Measurements from ENCODE around the gene IRS1.

IRS1 gene

DNA sequence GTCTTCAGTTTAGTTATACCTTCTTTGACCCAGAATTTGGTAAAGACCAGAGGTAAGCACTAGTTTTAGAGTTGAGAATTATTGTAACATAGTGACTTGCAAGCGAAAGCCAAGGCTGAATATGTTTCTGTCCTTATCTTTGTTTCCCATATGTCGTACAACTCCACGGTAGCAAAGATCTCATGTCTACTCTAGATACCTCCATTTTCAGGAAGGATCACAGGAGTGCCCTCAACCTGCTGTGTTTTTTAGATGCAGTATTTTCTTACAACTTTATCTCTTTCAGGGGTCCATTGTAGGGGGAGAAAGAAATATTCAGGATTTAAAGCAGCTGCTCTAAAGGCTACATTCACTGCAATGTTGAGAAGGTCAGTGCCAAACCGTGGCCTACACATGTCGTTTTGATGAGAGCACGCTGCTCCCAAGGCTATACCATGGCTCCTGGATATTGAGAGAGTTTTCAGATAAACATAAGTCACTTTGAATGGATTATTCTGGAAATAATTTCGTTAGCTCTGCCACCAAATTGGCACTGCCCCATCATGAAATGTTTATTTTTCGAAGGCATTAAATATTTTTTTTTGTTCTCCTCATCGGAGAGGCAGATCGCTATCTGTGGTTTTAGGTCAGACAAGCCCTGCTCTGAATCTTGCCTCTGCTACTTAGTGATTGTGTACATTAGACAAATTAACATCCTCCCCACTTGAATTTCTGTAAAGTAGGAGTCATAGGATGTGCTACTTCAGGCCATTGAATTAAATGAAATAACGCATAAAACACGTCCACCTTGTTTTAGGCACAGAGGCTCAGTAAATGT is 38.4 kb upstream of the IRS1 start:
- TF ChIP-seq FOXP2 (optimal IDR thresholded peaks at IDR 0.05; ENCODE audit: borderline replicate concordance, extremely low read depth, extremely low read length, insufficient read depth), result no peak
- no peak for TF ChIP-seq TAF1 (IDR thresholded peaks at IDR 0.05; ENCODE audit: borderline replicate concordance, insufficient read depth, low read length)
- TF ChIP-seq POLR2AphosphoS5 (IDR thresholded peaks at IDR 0.05; ENCODE audit: low read depth, low read length), result no peak
- TF ChIP-seq, protein P1, sequence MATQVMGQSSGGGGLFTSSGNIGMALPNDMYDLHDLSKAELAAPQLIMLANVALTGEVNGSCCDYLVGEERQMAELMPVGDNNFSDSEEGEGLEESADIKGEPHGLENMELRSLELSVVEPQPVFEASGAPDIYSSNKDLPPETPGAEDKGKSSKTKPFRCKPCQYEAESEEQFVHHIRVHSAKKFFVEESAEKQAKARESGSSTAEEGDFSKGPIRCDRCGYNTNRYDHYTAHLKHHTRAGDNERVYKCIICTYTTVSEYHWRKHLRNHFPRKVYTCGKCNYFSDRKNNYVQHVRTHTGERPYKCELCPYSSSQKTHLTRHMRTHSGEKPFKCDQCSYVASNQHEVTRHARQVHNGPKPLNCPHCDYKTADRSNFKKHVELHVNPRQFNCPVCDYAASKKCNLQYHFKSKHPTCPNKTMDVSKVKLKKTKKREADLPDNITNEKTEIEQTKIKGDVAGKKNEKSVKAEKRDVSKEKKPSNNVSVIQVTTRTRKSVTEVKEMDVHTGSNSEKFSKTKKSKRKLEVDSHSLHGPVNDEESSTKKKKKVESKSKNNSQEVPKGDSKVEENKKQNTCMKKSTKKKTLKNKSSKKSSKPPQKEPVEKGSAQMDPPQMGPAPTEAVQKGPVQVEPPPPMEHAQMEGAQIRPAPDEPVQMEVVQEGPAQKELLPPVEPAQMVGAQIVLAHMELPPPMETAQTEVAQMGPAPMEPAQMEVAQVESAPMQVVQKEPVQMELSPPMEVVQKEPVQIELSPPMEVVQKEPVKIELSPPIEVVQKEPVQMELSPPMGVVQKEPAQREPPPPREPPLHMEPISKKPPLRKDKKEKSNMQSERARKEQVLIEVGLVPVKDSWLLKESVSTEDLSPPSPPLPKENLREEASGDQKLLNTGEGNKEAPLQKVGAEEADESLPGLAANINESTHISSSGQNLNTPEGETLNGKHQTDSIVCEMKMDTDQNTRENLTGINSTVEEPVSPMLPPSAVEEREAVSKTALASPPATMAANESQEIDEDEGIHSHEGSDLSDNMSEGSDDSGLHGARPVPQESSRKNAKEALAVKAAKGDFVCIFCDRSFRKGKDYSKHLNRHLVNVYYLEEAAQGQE (IDR thresholded peaks at IDR 0.05; ENCODE audit: insufficient read depth in 1 of 2, low read depth in 2 of 2, low read length in 2 of 2), result no peak
- no peak for TF ChIP-seq SIN3A (IDR thresholded peaks at IDR 0.05; ENCODE audit: borderline replicate concordance, insufficient read depth, low read length)

DNA sequence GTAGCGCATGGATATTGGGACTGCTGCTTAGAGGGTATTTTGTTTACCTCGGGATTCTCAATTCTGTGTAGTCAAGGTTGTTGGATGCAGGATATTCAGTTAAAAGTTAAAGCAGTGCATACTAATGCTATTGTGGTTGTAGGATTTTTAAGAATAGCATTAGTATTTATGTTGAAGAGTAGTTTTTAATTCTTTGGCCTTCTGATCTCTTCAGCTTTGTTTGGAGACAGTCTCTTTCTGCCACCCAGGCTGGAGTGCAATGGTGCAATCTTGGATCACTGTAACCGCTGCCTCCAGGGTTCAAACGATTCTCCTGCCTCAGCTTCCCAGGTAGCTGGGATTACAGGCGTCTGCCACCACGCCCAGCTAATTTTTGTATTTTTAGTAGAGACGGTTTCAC is 37.7 kb upstream of the IRS1 start:
- TF ChIP-seq TAF1 (IDR thresholded peaks at IDR 0.05; ENCODE audit: borderline replicate concordance, insufficient read depth, low read length) (no peak), POLR2AphosphoS5 (IDR thresholded peaks at IDR 0.05; ENCODE audit: low read depth, low read length) (no peak)

DNA sequence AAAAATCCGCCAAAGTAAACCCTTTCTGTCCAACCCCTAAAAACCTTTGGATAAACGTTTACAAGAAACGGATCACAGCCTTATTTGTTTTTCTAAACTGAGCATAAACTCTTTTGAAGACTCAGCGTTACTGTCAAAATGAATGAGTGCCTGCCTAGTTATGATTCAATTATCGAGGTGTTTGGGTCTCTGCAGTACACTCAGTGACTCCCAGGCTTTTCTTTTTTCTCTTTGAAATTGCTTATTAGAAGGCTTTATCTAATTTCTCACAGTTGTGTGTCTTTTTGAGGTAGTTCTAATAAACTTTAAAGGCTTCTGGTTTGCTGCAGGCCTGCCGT is 36.9 kb upstream of the IRS1 start:
- TF ChIP-seq, protein P1 (IDR thresholded peaks at IDR 0.05; ENCODE audit: insufficient read depth in 1 of 2, low read depth in 2 of 2, low read length in 2 of 2), result no peak
- no peak for TF ChIP-seq SIN3A (IDR thresholded peaks at IDR 0.05; ENCODE audit: borderline replicate concordance, insufficient read depth, low read length)
- no peak for TF ChIP-seq TAF1 (IDR thresholded peaks at IDR 0.05; ENCODE audit: borderline replicate concordance, insufficient read depth, low read length)
- no peak for TF ChIP-seq FOXP2 (optimal IDR thresholded peaks at IDR 0.05; ENCODE audit: borderline replicate concordance, extremely low read depth, extremely low read length, insufficient read depth)
- TF ChIP-seq POLR2AphosphoS5 (IDR thresholded peaks at IDR 0.05; ENCODE audit: low read depth, low read length), result no peak

DNA sequence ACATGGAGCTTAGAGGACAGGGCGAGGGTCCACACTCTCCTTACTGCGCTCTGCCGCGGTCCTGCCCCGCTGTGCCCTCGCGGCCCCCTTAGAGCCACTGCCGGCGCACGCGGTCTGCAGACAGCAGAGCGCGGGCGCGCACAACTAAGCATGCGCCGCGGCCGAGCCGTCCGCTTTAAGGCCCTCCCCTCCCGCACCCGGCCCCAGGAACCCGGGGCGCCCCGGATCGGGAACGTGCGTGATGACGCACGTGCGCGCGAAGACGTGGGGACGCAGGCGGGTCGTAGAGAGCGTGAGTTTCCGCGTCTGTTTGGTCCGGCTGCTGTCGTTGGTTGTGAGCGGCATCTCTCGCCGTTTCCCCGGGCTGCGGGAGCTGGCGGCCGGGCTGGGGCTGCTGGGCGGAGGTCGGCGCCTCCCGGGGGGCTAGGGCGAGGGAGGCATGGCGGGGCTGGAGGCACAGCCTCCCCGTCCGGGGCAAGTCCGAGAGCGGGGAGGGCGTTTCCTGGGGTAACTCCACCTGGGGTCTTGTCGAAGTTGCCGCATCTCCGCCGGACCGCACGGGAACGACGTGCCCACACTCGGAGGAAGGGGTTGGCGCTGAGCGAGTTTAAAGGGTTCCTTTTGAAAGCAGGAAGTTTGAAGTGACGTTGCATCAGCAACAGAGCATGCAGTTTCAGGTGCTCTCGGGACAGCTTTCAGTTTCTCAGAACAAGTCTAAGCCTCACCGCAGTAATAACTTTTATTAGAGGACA is 36.4 kb upstream of the IRS1 start, which contains the start of gene RHBDD1:
RHBDD1 (plus strand) TSS at position 259 of the 752 bp plus-strand sequence. CDS start 28,640 bp downstream, outside the sequence.
- TF ChIP-seq TAF1 (IDR thresholded peaks at IDR 0.05; ENCODE audit: borderline replicate concordance, insufficient read depth, low read length) (peak; percentile 57; the same call in 1 of the 2 replicates), POLR2AphosphoS5 (IDR thresholded peaks at IDR 0.05; ENCODE audit: low read depth, low read length) (peak; percentile 88), FOXP2 (optimal IDR thresholded peaks at IDR 0.05; ENCODE audit: borderline replicate concordance, extremely low read depth, extremely low read length, insufficient read depth) (peak; percentile 71), SIN3A (IDR thresholded peaks at IDR 0.05; ENCODE audit: borderline replicate concordance, insufficient read depth, low read length) (peak; percentile 54; the same call in 1 of the 2 replicates)
- TF ChIP-seq, protein P1 (IDR thresholded peaks at IDR 0.05; ENCODE audit: insufficient read depth in 1 of 2, low read depth in 2 of 2, low read length in 2 of 2), result 0 out of 4 replicates have a peak, but pooled peaks of 1 of the 2 experiments have one; percentile 2

DNA sequence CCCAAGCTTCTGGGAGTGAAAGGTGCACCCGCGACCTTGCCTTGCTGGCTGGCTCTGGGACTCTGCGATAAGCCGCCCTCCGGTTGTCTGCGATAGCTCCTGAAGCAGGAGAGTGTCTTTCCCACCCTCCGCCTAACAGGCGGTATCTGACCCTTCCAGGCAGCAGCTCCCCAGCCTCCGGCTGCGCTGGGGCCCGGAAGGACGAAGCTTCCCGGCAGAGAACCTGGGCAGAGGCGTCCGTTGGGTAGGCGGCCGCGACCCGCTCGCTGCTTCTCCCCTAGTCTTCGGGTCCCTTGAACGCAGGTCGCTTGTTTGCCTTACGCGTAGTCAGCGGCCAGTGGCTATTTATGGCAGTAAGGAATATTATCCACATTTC is 35.8 kb upstream of the IRS1 start:
- TF ChIP-seq, protein P1 (IDR thresholded peaks at IDR 0.05; ENCODE audit: insufficient read depth in 1 of 2, low read depth in 2 of 2, low read length in 2 of 2), result no peak
- TF ChIP-seq SIN3A (IDR thresholded peaks at IDR 0.05; ENCODE audit: borderline replicate concordance, insufficient read depth, low read length) (no peak), TAF1 (IDR thresholded peaks at IDR 0.05; ENCODE audit: borderline replicate concordance, insufficient read depth, low read length) (no peak), POLR2AphosphoS5 (IDR thresholded peaks at IDR 0.05; ENCODE audit: low read depth, low read length) (no peak), FOXP2 (optimal IDR thresholded peaks at IDR 0.05; ENCODE audit: borderline replicate concordance, extremely low read depth, extremely low read length, insufficient read depth) (no peak)
